IMR-90 (cell line): ENCODE measurements around the gene PFKFB2. TPM values are rescaled to one million over a fixed set of nuclear protein-coding genes. Genes with fewer than 3 reads are reported as not detected.

Source experiments
- ATAC-seq: fragments of 200-7000 bp; cut with Tn5 transposase; 2 replicates; pipeline ENCODE4 v1.9.1; 2020; ENCODE audit warnings: low read depth, mild to moderate bottlenecking, moderate library complexity
- BruUV-seq: library from RNA; stranded (reverse); fragments of 400-500 nt; replicated peaks from 2 replicates; lab custom pipeline; 2021; lab: Mats Ljungman, UMichigan
- CTCF ChIA-PET: fragments of 300-600 bp; formaldehyde crosslinking; extraction: SDS; loops from one replicate; lab custom pipeline; 2021; ENCODE audit warnings: antibody characterized with exemption; lab: Yijun Ruan, JAX
- POLR2A ChIA-PET: fragments of 300-600 bp; sonication (Branson Sonifier 250); formaldehyde crosslinking; loops from one replicate; lab custom pipeline; 2022; ENCODE audit warnings: antibody characterized with exemption; ENCODE audit not compliant: unreplicated experiment; lab: Charles Lee
- DNase-seq: peaks from one replicate; pipeline ENCODE4 v3.0.0; 2013
- H2AFZ ChIP-seq: replicated peaks from 2 replicates; pipeline ENCODE3; 2013; ENCODE audit warnings: low read length, mild to moderate bottlenecking; ENCODE audit not compliant: poor library complexity
- H2AK5ac ChIP-seq: 2 replicates; pipeline ENCODE4 v1.6.1; 2013; ENCODE audit warnings: low read depth, low read length, inconsistent platforms
- H2AK9ac ChIP-seq: replicated peaks from 2 replicates; pipeline ENCODE3; 2013; ENCODE audit warnings: mild to moderate bottlenecking, low read depth, low read length, moderate library complexity; ENCODE audit not compliant: poor library complexity
- H2BK120ac ChIP-seq: 2 replicates; pipeline ENCODE4 v1.6.1; 2013; ENCODE audit warnings: low read depth, low read length, inconsistent platforms
- H2BK15ac ChIP-seq: 3 replicates; pipeline ENCODE4 v1.6.1; 2013; ENCODE audit warnings: low read depth, low read length, inconsistent platforms
- H2BK20ac ChIP-seq: 2 replicates; pipeline ENCODE4 v1.6.1; 2013; ENCODE audit warnings: low read depth, mild to moderate bottlenecking, inconsistent platforms, low read length, moderate library complexity
- H2BK5ac ChIP-seq: 2 replicates; pipeline ENCODE4 v1.6.1; 2013; ENCODE audit warnings: mild to moderate bottlenecking, low read depth, low read length, inconsistent platforms; ENCODE audit not compliant: poor library complexity, severe bottlenecking
- H3K14ac ChIP-seq: replicated peaks from 2 replicates; pipeline ENCODE4 v1.6.1; 2013; ENCODE audit warnings: low read depth, low read length, inconsistent platforms
- H3K18ac ChIP-seq: 2 replicates; pipeline ENCODE4 v1.6.1; 2013; ENCODE audit warnings: low read depth, low read length, control low read depth
- H3K23ac ChIP-seq: 2 replicates; pipeline ENCODE4 v1.6.1; 2013; ENCODE audit warnings: low read depth, low read length, inconsistent platforms
- H3K27ac ChIP-seq: 2 replicates; pipeline ENCODE4 v1.5.1; 2013; ENCODE audit warnings: mild to moderate bottlenecking, control low read depth, low read length; ENCODE audit not compliant: insufficient read depth
- H3K27me3 ChIP-seq: 2 replicates; pipeline ENCODE4 v1.6.1; 2013; ENCODE audit warnings: low read length; ENCODE audit not compliant: control insufficient read depth, insufficient read depth
- H3K36me3 ChIP-seq: 2 replicates; pipeline ENCODE4 v1.6.1; 2013; ENCODE audit warnings: low read length, mixed read lengths; ENCODE audit not compliant: control insufficient read depth, insufficient read depth
- H3K4ac ChIP-seq: 2 replicates; pipeline ENCODE4 v1.6.1; 2013; ENCODE audit warnings: low read depth, low read length, inconsistent platforms
- H3K4me1 ChIP-seq: 2 replicates; pipeline ENCODE4 v1.6.1; 2013; ENCODE audit warnings: low read length, mixed read lengths; ENCODE audit not compliant: control insufficient read depth, insufficient read depth
- H3K4me2 ChIP-seq: 2 replicates; pipeline ENCODE4 v1.6.1; 2013; ENCODE audit warnings: low read depth, mild to moderate bottlenecking, control low read depth, low read length, moderate library complexity
- H3K4me3 ChIP-seq: 2 replicates; pipeline ENCODE4 v1.5.1; 2013; ENCODE audit warnings: low read depth, mild to moderate bottlenecking, control low read depth, low read length, moderate library complexity; ENCODE audit not compliant: insufficient read depth
- H3K56ac ChIP-seq: 2 replicates; pipeline ENCODE4 v1.6.1; 2013; ENCODE audit warnings: low read length, inconsistent platforms; ENCODE audit not compliant: insufficient read depth; ENCODE audit errors: extremely low read depth
- H3K79me1 ChIP-seq, 2 experiments: 2 replicates each; pipeline ENCODE4 v1.6.1; 2013; ENCODE audit warnings: low read length in 2 of 2, inconsistent platforms in 1 of 2, low read depth in 1 of 2
- H3K9ac ChIP-seq: 2 replicates; pipeline ENCODE4 v1.6.1; 2013; ENCODE audit warnings: low read depth, low read length, control low read depth
- H3K9me1 ChIP-seq: 2 replicates; pipeline ENCODE4 v1.6.1; 2013; ENCODE audit warnings: low read length, inconsistent platforms; ENCODE audit not compliant: insufficient read depth
- H3K9me3 ChIP-seq: 2 replicates; pipeline ENCODE4 v1.6.1; 2013; ENCODE audit warnings: low read length; ENCODE audit not compliant: control insufficient read depth, insufficient read depth
- H4K20me1 ChIP-seq: 2 replicates; pipeline ENCODE4 v1.6.1; 2013; ENCODE audit warnings: low read length, inconsistent platforms; ENCODE audit not compliant: insufficient read depth
- H4K5ac ChIP-seq: 2 replicates; pipeline ENCODE4 v1.6.1; 2013; ENCODE audit warnings: mild to moderate bottlenecking, low read depth, low read length, control low read depth
- H4K8ac ChIP-seq, 2 experiments: 2 replicates each; pipeline ENCODE4 v1.6.1; 2013; ENCODE audit warnings: low read depth in 2 of 2, low read length in 2 of 2, control low read depth in 1 of 2, inconsistent platforms in 1 of 2
- H4K91ac ChIP-seq: 2 replicates; pipeline ENCODE4 v1.6.1; 2013; ENCODE audit warnings: low read depth, low read length, inconsistent platforms; ENCODE audit not compliant: insufficient read depth
- CHD1 ChIP-seq: IDR thresholded peaks from 2 replicates; pipeline ENCODE4 v1.6.1; 2012; ENCODE audit warnings: low read depth, low read length, improper control_type of control experiment
- FOS ChIP-seq: fragments of 150-350 bp; IDR thresholded peaks from 2 replicates; pipeline ENCODE4 v1.6.1; 2016; ENCODE audit warnings: low read depth, low read length
- MAFK ChIP-seq: IDR thresholded peaks from 2 replicates; pipeline ENCODE4 v1.6.1; 2012; ENCODE audit warnings: low read depth, low read length, improper control_type of control experiment
- MAZ ChIP-seq: IDR thresholded peaks from 2 replicates; pipeline ENCODE4 v1.6.1; 2012; ENCODE audit warnings: low read depth, mild to moderate bottlenecking, low read length, improper control_type of control experiment, moderate library complexity, borderline replicate concordance
- MXI1 ChIP-seq: IDR thresholded peaks from 2 replicates; pipeline ENCODE4 v1.6.1; 2012; ENCODE audit warnings: low read depth, mild to moderate bottlenecking, low read length, moderate library complexity, borderline replicate concordance
- POLR2A ChIP-seq: IDR thresholded peaks from 2 replicates; pipeline ENCODE4 v1.6.1; 2012; ENCODE audit warnings: mild to moderate bottlenecking, low read depth, low read length
- RAD21 ChIP-seq: IDR thresholded peaks from 2 replicates; pipeline ENCODE4 v1.6.1; 2012; ENCODE audit warnings: low read length, improper control_type of control experiment
- RCOR1 ChIP-seq: IDR thresholded peaks from 2 replicates; pipeline ENCODE4 v1.6.1; 2012; ENCODE audit warnings: mild to moderate bottlenecking, low read length, improper control_type of control experiment; ENCODE audit not compliant: insufficient replicate concordance
- SMC3 ChIP-seq: fragments of 150-350 bp; IDR thresholded peaks from 2 replicates; pipeline ENCODE4 v1.6.1; 2016; ENCODE audit warnings: low read depth, mild to moderate bottlenecking, antibody characterized with exemption, low read length, moderate library complexity
- WGBS, 2 experiments: methylation state at CpG; one replicate each; pipeline versions ENCODE4 v1.1.5 to v1.1.7; 2013; ENCODE audit warnings: missing lambda C conversion rate in 2 of 2; ENCODE audit not compliant: insufficient read length in 1 of 2; ENCODE audit errors: extremely low coverage in 2 of 2; 5-methylcytosine and 5-hydroxymethylcytosine counted together
- dilution Hi-C: fragments of 300-500 bp; cut with HindIII; formaldehyde crosslinking; loops from one replicate; pipeline ENCODE4 v1.14.3; 2018; ENCODE audit warnings: low sequenced_read_pairs; ENCODE audit not compliant: unreplicated experiment
- in situ Hi-C: fragments of 300-500 bp; cut with MboI; formaldehyde crosslinking; loops from 3 replicates; pipeline ENCODE4 v1.14.3; 2019; ENCODE audit warnings: low sequenced_read_pairs, inconsistent platforms, mixed read lengths
- intact Hi-C: fragments of 100-400 bp; cut with micrococcal nuclease; formaldehyde crosslinking; loops from 2 replicates; pipeline ENCODE4 v1.10.0; 2022
- polyA plus RNA-seq, 3 experiments: library from polyadenylated mRNA; depleted of rRNA; stranded (reverse); fragments of >200 nt; gene quantifications; 2 replicates each; pipeline ENCODE4 v1.2.3, GENCODE V29; 2012; ENCODE audit warnings: low replicate concordance in 1 of 3
- total RNA-seq: library from RNA; depleted of rRNA; stranded (reverse); fragments of >200 nt; gene quantifications from 2 replicates; pipeline ENCODE4 v1.2.3, GENCODE V29; 2012
- TF ChIP-seq, protein P1 (sequence below): fragments of 150-350 bp; IDR thresholded peaks from 2 replicates; pipeline ENCODE4 v1.6.1; 2016; ENCODE audit warnings: low read depth, mild to moderate bottlenecking, low read length, moderate library complexity, borderline replicate concordance
- TF ChIP-seq, protein P2 (sequence below): conservative IDR thresholded peaks from 2 replicates; pipeline ENCODE4 v1.5.1; 2012; ENCODE audit warnings: mild to moderate bottlenecking, low read depth, low read length, improper control_type of control experiment
- TF ChIP-seq, protein P3 (sequence below): fragments of 150-350 bp; IDR thresholded peaks from 2 replicates; pipeline ENCODE4 v1.6.1; 2017; ENCODE audit warnings: mild to moderate bottlenecking, antibody characterized with exemption, low read length, low read depth

The PFKFB2 gene
- total and polyA plus RNA-seq, 2 of the 4 experiments (the other 2 are of a cell fraction) = 0.62 to 1.3 TPM

DNA sequence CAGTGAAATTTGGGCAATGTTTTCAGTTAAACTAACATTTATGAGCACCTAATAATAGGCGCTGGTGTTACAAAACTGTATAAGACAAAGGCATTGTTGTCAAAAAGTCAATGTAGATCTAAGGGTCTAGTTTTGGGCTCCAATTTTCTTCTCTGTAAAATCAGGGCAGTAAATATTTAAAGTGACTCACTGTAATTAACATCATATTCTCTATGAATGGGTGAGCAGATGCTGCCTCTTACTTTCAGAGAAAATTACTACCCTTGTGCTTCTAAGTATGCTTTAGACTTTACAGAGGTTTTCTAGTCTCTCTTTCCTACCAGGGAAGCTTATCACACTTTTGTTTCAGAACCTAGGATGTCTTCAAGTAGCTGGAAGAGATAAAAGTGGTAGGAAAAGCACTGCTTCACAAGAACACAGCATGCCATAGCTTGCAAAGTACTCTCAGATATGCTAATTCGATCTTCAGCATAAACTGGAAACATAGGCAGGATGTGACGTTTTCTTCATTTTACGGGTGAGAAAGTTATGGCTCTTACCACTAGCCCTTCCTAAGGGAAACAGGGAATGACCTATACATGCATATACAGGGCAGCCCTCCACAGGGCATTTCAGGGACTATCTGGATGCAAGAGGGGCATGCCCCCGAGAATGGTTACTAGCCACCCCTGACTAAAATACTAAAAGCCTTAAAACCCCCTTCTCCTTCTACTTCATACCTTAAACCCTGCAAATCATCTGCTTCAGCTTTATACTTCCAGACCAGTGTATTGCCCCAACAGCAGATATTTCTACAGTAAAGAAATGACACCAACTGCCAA lies 23.2 kb upstream of the PFKFB2 start (continued):
- no peak for TF ChIP-seq MAZ

DNA sequence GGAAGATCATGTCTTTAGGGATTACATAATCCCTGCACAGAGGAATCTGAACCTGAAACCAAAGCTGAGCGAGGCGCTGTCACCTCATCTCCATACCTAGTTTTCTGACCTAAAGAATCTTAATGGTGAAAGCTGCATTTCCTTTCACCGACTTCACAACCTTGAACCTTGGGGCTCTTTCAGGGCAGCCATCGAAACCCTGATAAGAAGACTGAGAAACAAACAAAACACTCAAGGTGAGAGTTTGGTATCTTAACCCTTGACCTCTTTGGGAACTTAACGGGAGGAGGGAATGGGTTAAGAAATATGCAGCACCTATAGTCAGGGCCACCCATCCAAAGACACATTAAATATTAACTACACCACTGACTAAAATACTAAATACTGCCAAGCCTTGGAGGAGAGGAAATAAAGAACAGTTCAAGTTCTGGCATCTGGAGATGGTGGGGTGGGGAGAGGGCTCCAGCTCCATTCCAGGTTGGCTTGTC lies 22.5 kb upstream of the PFKFB2 start:
- no peak overlapping the region for H2AFZ ChIP-seq
- H3K9me3 ChIP-seq = no peaks in the 10 kb centered on the region
- no peak overlapping the region for H3K4ac ChIP-seq
- ATAC-seq (no peak), DNase-seq (no peak)
- BruUV-seq = no TSS peak
- H3K36me3 ChIP-seq = no peaks in the 10 kb centered on the region
- no peak overlapping the region for H3K14ac ChIP-seq
- no peak overlapping the region for H3K4me2 ChIP-seq
- H3K56ac ChIP-seq = no peak overlapping the region
- H2BK120ac ChIP-seq = no peak overlapping the region
- no peak overlapping the region for H3K23ac ChIP-seq
- POLR2A ChIA-PET = no interaction called here
- dilution Hi-C loops (no loop called here), intact Hi-C loops (no loop called here), in situ Hi-C loops (no loop called here)
- H2AK5ac ChIP-seq = no peak overlapping the region
- peaks cover 10% of the 10 kb centered on the region for H3K27me3 ChIP-seq
- H2BK20ac ChIP-seq = no peak overlapping the region
- no peak overlapping the region for H3K9ac ChIP-seq
- CTCF ChIA-PET = interaction anchor here (2.0 kb wide), 1 partner anchor 19 kb away, joined by 5 read pairs; no protein-coding TSS in a partner anchor
- H4K20me1 ChIP-seq = no peaks in the 10 kb centered on the region
- H4K91ac ChIP-seq = no peak overlapping the region
- H3K79me1 ChIP-seq = no peaks in the 10 kb centered on the region
- no peak overlapping the region for H2AK9ac ChIP-seq
- no peak overlapping the region for H3K18ac ChIP-seq
- no peaks in the 10 kb centered on the region for H3K4me1 ChIP-seq
- no peak overlapping the region for H4K5ac ChIP-seq
- WGBS, 2 experiments = no CpG with 5 or more reads among the region's 5 CpGs
- H3K4me3 ChIP-seq = no peak overlapping the region
- H3K27ac ChIP-seq = no peak overlapping the region
- H3K9me1 ChIP-seq = peaks cover 6% of the 10 kb centered on the region; the same call in 1 of the 2 replicates
- H2BK5ac ChIP-seq = no peak overlapping the region
- no peak overlapping the region for H2BK15ac ChIP-seq
- no peak overlapping the region for H4K8ac ChIP-seq
- TF ChIP-seq, protein P1, sequence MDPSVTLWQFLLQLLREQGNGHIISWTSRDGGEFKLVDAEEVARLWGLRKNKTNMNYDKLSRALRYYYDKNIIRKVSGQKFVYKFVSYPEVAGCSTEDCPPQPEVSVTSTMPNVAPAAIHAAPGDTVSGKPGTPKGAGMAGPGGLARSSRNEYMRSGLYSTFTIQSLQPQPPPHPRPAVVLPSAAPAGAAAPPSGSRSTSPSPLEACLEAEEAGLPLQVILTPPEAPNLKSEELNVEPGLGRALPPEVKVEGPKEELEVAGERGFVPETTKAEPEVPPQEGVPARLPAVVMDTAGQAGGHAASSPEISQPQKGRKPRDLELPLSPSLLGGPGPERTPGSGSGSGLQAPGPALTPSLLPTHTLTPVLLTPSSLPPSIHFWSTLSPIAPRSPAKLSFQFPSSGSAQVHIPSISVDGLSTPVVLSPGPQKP = no peak
- TF ChIP-seq, protein P2, sequence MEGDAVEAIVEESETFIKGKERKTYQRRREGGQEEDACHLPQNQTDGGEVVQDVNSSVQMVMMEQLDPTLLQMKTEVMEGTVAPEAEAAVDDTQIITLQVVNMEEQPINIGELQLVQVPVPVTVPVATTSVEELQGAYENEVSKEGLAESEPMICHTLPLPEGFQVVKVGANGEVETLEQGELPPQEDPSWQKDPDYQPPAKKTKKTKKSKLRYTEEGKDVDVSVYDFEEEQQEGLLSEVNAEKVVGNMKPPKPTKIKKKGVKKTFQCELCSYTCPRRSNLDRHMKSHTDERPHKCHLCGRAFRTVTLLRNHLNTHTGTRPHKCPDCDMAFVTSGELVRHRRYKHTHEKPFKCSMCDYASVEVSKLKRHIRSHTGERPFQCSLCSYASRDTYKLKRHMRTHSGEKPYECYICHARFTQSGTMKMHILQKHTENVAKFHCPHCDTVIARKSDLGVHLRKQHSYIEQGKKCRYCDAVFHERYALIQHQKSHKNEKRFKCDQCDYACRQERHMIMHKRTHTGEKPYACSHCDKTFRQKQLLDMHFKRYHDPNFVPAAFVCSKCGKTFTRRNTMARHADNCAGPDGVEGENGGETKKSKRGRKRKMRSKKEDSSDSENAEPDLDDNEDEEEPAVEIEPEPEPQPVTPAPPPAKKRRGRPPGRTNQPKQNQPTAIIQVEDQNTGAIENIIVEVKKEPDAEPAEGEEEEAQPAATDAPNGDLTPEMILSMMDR = no peak
- TF ChIP-seq RCOR1 (no peak), POLR2A (no peak), RAD21 (no peak), MXI1 (no peak), CHD1 (no peak), SMC3 (no peak), MAFK (no peak), FOS (no peak), MAZ (no peak)
- TF ChIP-seq, protein P3, sequence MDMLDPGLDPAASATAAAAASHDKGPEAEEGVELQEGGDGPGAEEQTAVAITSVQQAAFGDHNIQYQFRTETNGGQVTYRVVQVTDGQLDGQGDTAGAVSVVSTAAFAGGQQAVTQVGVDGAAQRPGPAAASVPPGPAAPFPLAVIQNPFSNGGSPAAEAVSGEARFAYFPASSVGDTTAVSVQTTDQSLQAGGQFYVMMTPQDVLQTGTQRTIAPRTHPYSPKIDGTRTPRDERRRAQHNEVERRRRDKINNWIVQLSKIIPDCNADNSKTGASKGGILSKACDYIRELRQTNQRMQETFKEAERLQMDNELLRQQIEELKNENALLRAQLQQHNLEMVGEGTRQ = no peak
